GM21723 (cell line): ENCODE data around the gene ZNF217.
A peak's percentile ranks its signal among the peaks of the same experiment; 100 is the strongest.
"Not testable (repeated sequence)": the region's sequence is repeated elsewhere in the genome, so short reads cannot be mapped to it uniquely, and the experiment has no call there.

Experiments used
- ATAC-seq: cut with Tn5 transposase; IDR thresholded peaks from one replicate; pipeline ENCODE4 v1.9.1; 2021; ENCODE audit warnings: mild to moderate bottlenecking, moderate library complexity; ENCODE audit not compliant: unreplicated experiment

Gene ZNF217

GRCh38 chr20:53598140-53599043 is 4.8 kb upstream of the ZNF217 start:
- ATAC-seq = no peak

GRCh38 chr20:53597521-53598120 is 4.0 kb upstream of the ZNF217 start:
- no peak for ATAC-seq

GRCh38 chr20:53597030-53597482 is 3.4 kb upstream of the ZNF217 start:
- no peak for ATAC-seq

GRCh38 chr20:53596189-53597001 is 2.8 kb upstream of the ZNF217 start:
- ATAC-seq = not testable (repeated sequence)

- ATAC-seq = not testable (repeated sequence)
Measured at GRCh38 chr20:53595742-53596141, 2.1 kb upstream of the ZNF217 start.

GRCh38 chr20:53595018-53595378 is 1.4 kb upstream of the ZNF217 start:
- ATAC-seq = no peak

- ATAC-seq = peak; percentile 68
Measured at GRCh38 chr20:53594068-53595017, 704 bp upstream of the ZNF217 start.

GRCh38 chr20:53592992-53593465 is 610 bp downstream of the ZNF217 start:
- no peak for ATAC-seq

GRCh38 chr20:53592454-53592991 is 1.1 kb downstream of the ZNF217 start:
- peak; percentile 30 for ATAC-seq

- ATAC-seq = not testable (repeated sequence)
Measured at GRCh38 chr20:53591941-53592441, 1.6 kb downstream of the ZNF217 start.

- ATAC-seq = not testable (repeated sequence)
Measured at GRCh38 chr20:53591206-53591741, 2.4 kb downstream of the ZNF217 start.

- ATAC-seq = not testable (repeated sequence)
Measured at GRCh38 chr20:53590608-53591007, 3.0 kb downstream of the ZNF217 start.

- not testable (repeated sequence) for ATAC-seq
Measured at GRCh38 chr20:53590122-53590521, 3.5 kb downstream of the ZNF217 start.

GRCh38 chr20:53589321-53590065 is 4.1 kb downstream of the ZNF217 start:
- ATAC-seq = not testable (repeated sequence)

GRCh38 chr20:53587157-53587703 is 6.4 kb downstream of the ZNF217 start:
- not testable (repeated sequence) for ATAC-seq

- ATAC-seq = no peak
Measured at GRCh38 chr20:53586640-53587039, 7.0 kb downstream of the ZNF217 start.

GRCh38 chr20:53585910-53586309 is 7.7 kb downstream of the ZNF217 start:
- ATAC-seq = not testable (repeated sequence)

- ATAC-seq = not testable (repeated sequence)
Measured at GRCh38 chr20:53585004-53585569, 8.6 kb downstream of the ZNF217 start.
